K562 (cell line): ENCODE results near the gene CHST10.
A peak's percentile ranks its signal among the peaks of the same experiment; 100 is the strongest.

Source experiments
- NFYB ChIP-seq: IDR thresholded peaks from 2 replicates; pipeline ENCODE4 v1.6.1; 2011; ENCODE audit warnings: mild to moderate bottlenecking, moderate library complexity; ENCODE audit not compliant: insufficient read length; ENCODE audit errors: extremely low read depth
- POLR2AphosphoS5 ChIP-seq: IDR thresholded peaks from 2 replicates; pipeline ENCODE4 v1.6.1; 2011; ENCODE audit warnings: mild to moderate bottlenecking, low read depth, low read length, moderate library complexity; ENCODE audit not compliant: control insufficient read depth, insufficient read depth
- ZNF133 ChIP-seq: fragments of 250-450 bp; sonication (Bioruptor Pico); IDR thresholded peaks from 2 replicates; pipeline ENCODE4 v1.4.0; 2020; ENCODE audit warnings: mild to moderate bottlenecking
- TF ChIP-seq, protein P1 (sequence below): IDR thresholded peaks from 2 replicates; pipeline ENCODE4 v1.6.1; 2011; ENCODE audit not compliant: insufficient read length; ENCODE audit errors: extremely low read depth
- TF ChIP-seq, protein P2 (sequence below), 2 experiments: fragments of 450-650 bp in 1 of 2; sonication (generic) in 1 of 2; formaldehyde crosslinking; conservative IDR thresholded peaks; 2 replicates each; pipeline versions ENCODE4 v1.4.0 to v1.8.1; 2020 to 2022; ENCODE audit warnings: mild to moderate bottlenecking in 1 of 2, missing genetic modification reagents in 1 of 2
- TF ChIP-seq, protein P3 (sequence below): fragments of 450-650 bp; IDR thresholded peaks from 2 replicates; pipeline ENCODE4 v1.6.1; 2016; ENCODE audit warnings: antibody characterized with exemption
- TF ChIP-seq, protein P4 (sequence below): sonication (generic); formaldehyde crosslinking; IDR thresholded peaks from 2 replicates; pipeline ENCODE4 v1.8.0; 2022; ENCODE audit warnings: mild to moderate bottlenecking, low read depth, missing genetic modification reagents

DNA sequence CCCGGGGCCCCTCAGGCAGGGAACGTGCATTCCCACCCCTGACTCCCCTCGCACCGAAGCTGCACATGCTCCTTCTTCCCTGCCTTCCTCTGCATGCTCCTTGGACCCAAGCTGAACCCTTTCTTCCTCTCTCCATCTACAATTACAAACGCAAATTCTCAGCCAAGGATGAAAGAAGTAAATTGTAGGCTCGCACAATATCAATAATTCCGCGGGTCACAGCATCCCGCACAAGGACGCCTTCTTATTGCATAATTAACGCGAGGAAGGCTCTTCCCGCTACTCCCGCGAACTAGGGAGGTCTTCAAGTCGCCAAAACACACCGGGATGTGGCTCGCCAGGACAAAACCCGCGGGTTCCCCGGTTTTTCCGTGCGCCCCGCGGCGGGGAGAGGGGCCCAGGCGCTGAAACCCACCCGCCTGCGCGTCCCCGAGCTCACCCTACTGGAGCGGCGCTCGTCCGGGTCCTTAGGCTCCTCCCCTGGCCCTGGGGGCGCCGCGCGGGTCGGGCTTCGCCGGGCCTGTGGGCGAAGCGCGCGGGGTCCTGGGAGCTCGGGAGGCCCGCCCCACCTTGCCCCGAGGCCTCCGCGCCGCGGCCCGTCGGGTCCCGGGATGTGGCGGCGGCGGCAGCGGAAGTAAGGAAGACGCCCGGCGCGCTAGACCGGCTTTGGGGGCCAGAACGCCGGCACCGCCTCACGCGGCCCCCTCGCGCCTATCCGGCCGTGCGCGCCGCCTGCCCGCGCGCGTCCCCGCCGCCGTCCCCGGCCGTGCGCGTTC, at the start of gene CHST10:
- TF ChIP-seq POLR2AphosphoS5 (peak; percentile 63; the same call in 1 of the 2 replicates), ZNF133 (CRISPR knock-in tag) (no peak), NFYB (no peak)
- TF ChIP-seq, protein P1, sequence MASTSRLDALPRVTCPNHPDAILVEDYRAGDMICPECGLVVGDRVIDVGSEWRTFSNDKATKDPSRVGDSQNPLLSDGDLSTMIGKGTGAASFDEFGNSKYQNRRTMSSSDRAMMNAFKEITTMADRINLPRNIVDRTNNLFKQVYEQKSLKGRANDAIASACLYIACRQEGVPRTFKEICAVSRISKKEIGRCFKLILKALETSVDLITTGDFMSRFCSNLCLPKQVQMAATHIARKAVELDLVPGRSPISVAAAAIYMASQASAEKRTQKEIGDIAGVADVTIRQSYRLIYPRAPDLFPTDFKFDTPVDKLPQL: no peak
- TF ChIP-seq, protein P2, sequence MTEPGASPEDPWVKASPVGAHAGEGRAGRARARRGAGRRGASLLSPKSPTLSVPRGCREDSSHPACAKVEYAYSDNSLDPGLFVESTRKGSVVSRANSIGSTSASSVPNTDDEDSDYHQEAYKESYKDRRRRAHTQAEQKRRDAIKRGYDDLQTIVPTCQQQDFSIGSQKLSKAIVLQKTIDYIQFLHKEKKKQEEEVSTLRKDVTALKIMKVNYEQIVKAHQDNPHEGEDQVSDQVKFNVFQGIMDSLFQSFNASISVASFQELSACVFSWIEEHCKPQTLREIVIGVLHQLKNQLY (CRISPR knock-in tag; conservative IDR thresholded peaks at IDR 0.05): no peak
- TF ChIP-seq, protein P3, sequence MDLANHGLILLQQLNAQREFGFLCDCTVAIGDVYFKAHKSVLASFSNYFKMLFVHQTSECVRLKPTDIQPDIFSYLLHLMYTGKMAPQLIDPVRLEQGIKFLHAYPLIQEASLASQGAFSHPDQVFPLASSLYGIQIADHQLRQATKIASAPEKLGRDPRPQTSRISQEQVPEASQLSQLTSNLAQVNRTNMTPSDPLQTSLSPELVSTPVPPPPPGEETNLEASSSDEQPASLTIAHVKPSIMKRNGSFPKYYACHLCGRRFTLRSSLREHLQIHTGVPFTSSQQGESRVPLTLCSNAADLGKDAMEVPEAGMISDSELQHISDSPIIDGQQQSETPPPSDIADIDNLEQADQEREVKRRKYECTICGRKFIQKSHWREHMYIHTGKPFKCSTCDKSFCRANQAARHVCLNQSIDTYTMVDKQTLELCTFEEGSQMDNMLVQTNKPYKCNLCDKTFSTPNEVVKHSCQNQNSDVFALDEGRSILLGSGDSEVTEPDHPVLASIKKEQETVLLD: no peak
- TF ChIP-seq, protein P4, sequence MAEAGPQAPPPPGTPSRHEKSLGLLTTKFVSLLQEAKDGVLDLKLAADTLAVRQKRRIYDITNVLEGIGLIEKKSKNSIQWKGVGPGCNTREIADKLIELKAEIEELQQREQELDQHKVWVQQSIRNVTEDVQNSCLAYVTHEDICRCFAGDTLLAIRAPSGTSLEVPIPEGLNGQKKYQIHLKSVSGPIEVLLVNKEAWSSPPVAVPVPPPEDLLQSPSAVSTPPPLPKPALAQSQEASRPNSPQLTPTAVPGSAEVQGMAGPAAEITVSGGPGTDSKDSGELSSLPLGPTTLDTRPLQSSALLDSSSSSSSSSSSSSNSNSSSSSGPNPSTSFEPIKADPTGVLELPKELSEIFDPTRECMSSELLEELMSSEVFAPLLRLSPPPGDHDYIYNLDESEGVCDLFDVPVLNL (CRISPR knock-in tag): no peak
